Central memory CD8-positive, alpha-beta T cell (primary cell): Measurements from ENCODE around the gene IGSF8.
"Not testable (repeated sequence)": the region's sequence is repeated elsewhere in the genome, so short reads cannot be mapped to it uniquely, and the experiment has no call there.

ENCODE experiments used
- ATAC-seq: fragments of 150-1000 bp; cut with Tn5 transposase; replicated peaks from 2 replicates; pipeline ENCODE4 v1.10.0; 2022; ENCODE audit warnings: mild to moderate bottlenecking, moderate FRiP score, moderate number of reproducible peaks; ENCODE audit not compliant: poor library complexity, severe bottlenecking; ENCODE audit errors: extremely low read depth
- DNase-seq, 2 donors: peaks; one replicate each; pipeline ENCODE4 v3.0.0; 2021; ENCODE audit warnings: low spot score in 2 of 2
- H3K27ac Mint-ChIP-seq: one replicate; pipeline ENCODE4 v1.8.0; 2022; ENCODE audit warnings: low read depth, mild to moderate bottlenecking, moderate library complexity, mixed read lengths
- H3K27me3 Mint-ChIP-seq: one replicate; pipeline ENCODE4 v1.8.0; 2022; ENCODE audit warnings: mixed read lengths
- H3K36me3 Mint-ChIP-seq: one replicate; pipeline ENCODE4 v1.8.0; 2022; ENCODE audit warnings: mild to moderate bottlenecking, moderate library complexity, mixed read lengths; ENCODE audit not compliant: insufficient read depth
- H3K4me1 Mint-ChIP-seq: one replicate; pipeline ENCODE4 v1.8.0; 2022; ENCODE audit warnings: mixed read lengths
- H3K4me3 Mint-ChIP-seq: one replicate; pipeline ENCODE4 v1.8.0; 2022; ENCODE audit warnings: mild to moderate bottlenecking, moderate library complexity, mixed read lengths
- H3K9me3 Mint-ChIP-seq: one replicate; pipeline ENCODE4 v1.8.0; 2022; ENCODE audit warnings: mixed read lengths

The IGSF8 gene

GRCh38 chr1:160122978-160123495 lies 24.6 kb upstream of the IGSF8 start:
- H3K27me3 Mint-ChIP-seq, result peaks cover 4% of the 10 kb centered on the region
- H3K4me3 Mint-ChIP-seq, result no peak overlapping the region
- no peak overlapping the region for H3K27ac Mint-ChIP-seq
- ATAC-seq, result no peak
- H3K36me3 Mint-ChIP-seq, result peaks cover 2% of the 10 kb centered on the region
- no peaks in the 10 kb centered on the region for H3K4me1 Mint-ChIP-seq
- no peaks in the 10 kb centered on the region for H3K9me3 Mint-ChIP-seq
- no peak for DNase-seq

- H3K4me3 Mint-ChIP-seq, result no peak overlapping the region
- no peaks in the 10 kb centered on the region for H3K9me3 Mint-ChIP-seq
- H3K4me1 Mint-ChIP-seq, result no peaks in the 10 kb centered on the region
- no peak for DNase-seq
- H3K27ac Mint-ChIP-seq, result no peak overlapping the region
- H3K27me3 Mint-ChIP-seq, result peaks cover 8% of the 10 kb centered on the region
- H3K36me3 Mint-ChIP-seq, result peaks cover 2% of the 10 kb centered on the region
- no peak for ATAC-seq
Observed at GRCh38 chr1:160121388-160121787, 23.0 kb upstream of the IGSF8 start.

GRCh38 chr1:160120797-160121196 lies 22.4 kb upstream of the IGSF8 start:
- Mint-ChIP-seq H3K4me3 (no peak overlapping the region), H3K27ac (no peak overlapping the region), H3K36me3 (peaks cover 2% of the 10 kb centered on the region), H3K4me1 (no peaks in the 10 kb centered on the region), H3K9me3 (no peaks in the 10 kb centered on the region), H3K27me3 (peaks cover 14% of the 10 kb centered on the region)
- no peak for DNase-seq
- no peak for ATAC-seq

GRCh38 chr1:160118928-160119327 lies 20.5 kb upstream of the IGSF8 start:
- no peak overlapping the region for H3K27ac Mint-ChIP-seq
- no peaks in the 10 kb centered on the region for H3K9me3 Mint-ChIP-seq
- ATAC-seq (no peak), DNase-seq (no peak)
- H3K4me1 Mint-ChIP-seq, result no peaks in the 10 kb centered on the region
- peaks cover 26% of the 10 kb centered on the region for H3K27me3 Mint-ChIP-seq
- no peaks in the 10 kb centered on the region for H3K36me3 Mint-ChIP-seq
- H3K4me3 Mint-ChIP-seq, result no peak overlapping the region

GRCh38 chr1:160117709-160118183 lies 19.3 kb upstream of the IGSF8 start:
- no peaks in the 10 kb centered on the region for H3K9me3 Mint-ChIP-seq
- no peaks in the 10 kb centered on the region for H3K4me1 Mint-ChIP-seq
- peaks cover 26% of the 10 kb centered on the region for H3K27me3 Mint-ChIP-seq
- H3K4me3 Mint-ChIP-seq, result no peak overlapping the region
- no peak overlapping the region for H3K27ac Mint-ChIP-seq
- DNase-seq (no peak), ATAC-seq (no peak)
- H3K36me3 Mint-ChIP-seq, result no peaks in the 10 kb centered on the region

- no peak for DNase-seq
- Mint-ChIP-seq H3K27me3 (peaks cover 26% of the 10 kb centered on the region), H3K27ac (no peak overlapping the region), H3K36me3 (no peaks in the 10 kb centered on the region), H3K4me1 (no peaks in the 10 kb centered on the region), H3K4me3 (no peak overlapping the region), H3K9me3 (no peaks in the 10 kb centered on the region)
- no peak for ATAC-seq
Observed at GRCh38 chr1:160117300-160117699, 18.9 kb upstream of the IGSF8 start.

GRCh38 chr1:160116283-160117147 lies 18.1 kb upstream of the IGSF8 start:
- no peaks in the 10 kb centered on the region for H3K4me1 Mint-ChIP-seq
- H3K36me3 Mint-ChIP-seq, result no peaks in the 10 kb centered on the region
- no peak overlapping the region for H3K27ac Mint-ChIP-seq
- H3K27me3 Mint-ChIP-seq, result peaks cover 26% of the 10 kb centered on the region
- DNase-seq (no peak), ATAC-seq (no peak)
- no peaks in the 10 kb centered on the region for H3K9me3 Mint-ChIP-seq
- no peak overlapping the region for H3K4me3 Mint-ChIP-seq

GRCh38 chr1:160115545-160116282 lies 17.3 kb upstream of the IGSF8 start, which contains the start of gene ATP1A2:
Gene ATP1A2, plus strand, starts transcription at chr1:160115759. Its CDS starts 103 bp downstream, at chr1:160115862.
- DNase-seq, result no peak
- Mint-ChIP-seq H3K27me3 (peaks cover 26% of the 10 kb centered on the region), H3K4me1 (no peaks in the 10 kb centered on the region), H3K27ac (no peak within 1 kb of the TSS), H3K9me3 (no peaks in the 10 kb centered on the region), H3K36me3 (no peaks in the 10 kb centered on the region), H3K4me3 (no peak within 1 kb of the TSS)
- ATAC-seq, result no peak

GRCh38 chr1:160114085-160114484 lies 15.7 kb upstream of the IGSF8 start:
- Mint-ChIP-seq H3K4me3 (no peak overlapping the region), H3K9me3 (no peaks in the 10 kb centered on the region), H3K36me3 (no peaks in the 10 kb centered on the region), H3K27ac (no peak overlapping the region), H3K27me3 (peaks cover 32% of the 10 kb centered on the region), H3K4me1 (no peaks in the 10 kb centered on the region)
- ATAC-seq (no peak), DNase-seq (no peak)

- no peaks in the 10 kb centered on the region for H3K9me3 Mint-ChIP-seq
- no peak overlapping the region for H3K4me3 Mint-ChIP-seq
- peaks cover 38% of the 10 kb centered on the region for H3K27me3 Mint-ChIP-seq
- H3K4me1 Mint-ChIP-seq, result no peaks in the 10 kb centered on the region
- no peaks in the 10 kb centered on the region for H3K36me3 Mint-ChIP-seq
- DNase-seq (no peak), ATAC-seq (no peak)
- no peak overlapping the region for H3K27ac Mint-ChIP-seq
Observed at GRCh38 chr1:160113407-160113806, 15.0 kb upstream of the IGSF8 start.

GRCh38 chr1:160112357-160112756 lies 13.9 kb upstream of the IGSF8 start:
- no peaks in the 10 kb centered on the region for H3K4me1 Mint-ChIP-seq
- DNase-seq (no peak), ATAC-seq (no peak)
- H3K27me3 Mint-ChIP-seq, result peaks cover 38% of the 10 kb centered on the region
- no peak overlapping the region for H3K27ac Mint-ChIP-seq
- no peaks in the 10 kb centered on the region for H3K36me3 Mint-ChIP-seq
- no peak overlapping the region for H3K4me3 Mint-ChIP-seq
- no peaks in the 10 kb centered on the region for H3K9me3 Mint-ChIP-seq

- not testable (repeated sequence) for DNase-seq, H3K27ac Mint-ChIP-seq, ATAC-seq, H3K36me3 Mint-ChIP-seq, H3K4me1 Mint-ChIP-seq, H3K4me3 Mint-ChIP-seq, H3K9me3 Mint-ChIP-seq
- peaks cover 31% of the 10 kb centered on the region for H3K27me3 Mint-ChIP-seq
Observed at GRCh38 chr1:160111462-160111861, 13.0 kb upstream of the IGSF8 start.
